Mammary epithelial cell (primary cell): Measurements from ENCODE around the gene MAPK1.

Experiments
- CTCF ChIP-seq, 2 donors: IDR thresholded peaks in 1 of 2; conservative IDR thresholded peaks in 1 of 2; 2 replicates each; pipeline ENCODE4 v1.5.1; 2011 to 2012; ENCODE audit warnings: inconsistent platforms in 2 of 2, low read length in 2 of 2, mild to moderate bottlenecking in 2 of 2, control low read depth in 1 of 2, low read depth in 1 of 2; ENCODE audit not compliant: insufficient read depth in 1 of 2; ENCODE audit errors: extremely low read depth in 1 of 2
- EZH2 ChIP-seq: IDR thresholded peaks from 2 replicates; pipeline ENCODE4 v1.6.1; 2012; ENCODE audit warnings: low read length, inconsistent platforms, borderline replicate concordance

GRCh38 chr22:21713428-21714058 is 153.9 kb downstream of the MAPK1 start:
- TF ChIP-seq CTCF (conservative IDR thresholded peaks at IDR 0.05 in 1 of 2, IDR thresholded peaks at IDR 0.05 in 1 of 2; ENCODE audit: extremely low read depth in 1 of 2, insufficient read depth in 1 of 2, low read depth in 1 of 2, low read length in 2 of 2) (no peak), EZH2 (no peak)
